H9 (cell line): ENCODE data around the gene NUP210L. TPM values are rescaled to one million over a fixed set of nuclear protein-coding genes. Genes with fewer than 3 reads are reported as not detected.

ENCODE experiments used
- DNase-seq: peaks from one replicate; pipeline ENCODE4 v3.0.0-alpha.2; 2017
- H2AFZ ChIP-seq: one replicate; pipeline ENCODE4 v1.6.1; 2013; ENCODE audit warnings: mild to moderate bottlenecking, low read length, control low read depth, moderate library complexity
- H2AK5ac ChIP-seq: 2 replicates; pipeline ENCODE4 v1.6.1; 2013; ENCODE audit warnings: low read length, control low read depth, mixed read lengths; ENCODE audit not compliant: insufficient read length
- H2BK120ac ChIP-seq: one replicate; pipeline ENCODE4 v1.6.1; 2013; ENCODE audit warnings: low read depth, mild to moderate bottlenecking, low read length, control low read depth, inconsistent platforms; ENCODE audit not compliant: poor library complexity, severe bottlenecking
- H2BK12ac ChIP-seq: 2 replicates; pipeline ENCODE4 v1.6.1; 2013; ENCODE audit warnings: low read length, control low read depth, mixed read lengths, low read depth; ENCODE audit not compliant: insufficient read length
- H2BK15ac ChIP-seq: 2 replicates; pipeline ENCODE4 v1.6.1; 2013; ENCODE audit warnings: low read depth, low read length, control low read depth
- H2BK20ac ChIP-seq: one replicate; pipeline ENCODE4 v1.6.1; 2013; ENCODE audit warnings: low read depth, mild to moderate bottlenecking, low read length, control low read depth, inconsistent platforms; ENCODE audit not compliant: poor library complexity, severe bottlenecking
- H2BK5ac ChIP-seq: 2 replicates; pipeline ENCODE4 v1.6.1; 2013; ENCODE audit warnings: low read length, control low read depth, mixed read lengths; ENCODE audit not compliant: insufficient read length
- H3K14ac ChIP-seq: 2 replicates; pipeline ENCODE4 v1.6.1; 2013; ENCODE audit warnings: low read length, control low read depth; ENCODE audit not compliant: insufficient read depth
- H3K18ac ChIP-seq: 2 replicates; pipeline ENCODE4 v1.6.1; 2013; ENCODE audit warnings: low read depth, mild to moderate bottlenecking, mixed read lengths, low read length, control low read depth; ENCODE audit not compliant: insufficient read length
- H3K23ac ChIP-seq: 2 replicates; pipeline ENCODE4 v1.6.1; 2013; ENCODE audit warnings: low read length, control low read depth, mixed read lengths, low read depth; ENCODE audit not compliant: insufficient read length
- H3K23me2 ChIP-seq: 2 replicates; pipeline ENCODE4 v1.6.1; 2013; ENCODE audit warnings: low read depth, mild to moderate bottlenecking, mixed read lengths, low read length, control low read depth; ENCODE audit not compliant: insufficient read length, poor library complexity, severe bottlenecking
- H3K27ac ChIP-seq: 2 replicates; pipeline ENCODE4 v1.5.1; 2013; ENCODE audit warnings: low read length, control low read depth, mixed read lengths, low read depth; ENCODE audit not compliant: insufficient read length
- H3K27me3 ChIP-seq: 2 replicates; pipeline ENCODE4 v1.6.1; 2013; ENCODE audit warnings: low read length, control low read depth, inconsistent platforms; ENCODE audit not compliant: insufficient read depth
- H3K4ac ChIP-seq: 2 replicates; pipeline ENCODE4 v1.6.1; 2013; ENCODE audit warnings: low read depth, mild to moderate bottlenecking, control low read depth, inconsistent platforms, low read length, moderate library complexity
- H3K4me1 ChIP-seq: 2 replicates; pipeline ENCODE4 v1.6.1; 2013; ENCODE audit warnings: low read length, control low read depth, inconsistent platforms; ENCODE audit not compliant: insufficient read depth
- H3K4me2 ChIP-seq: 2 replicates; pipeline ENCODE4 v1.6.1; 2013; ENCODE audit warnings: low read length, control low read depth, mixed read lengths; ENCODE audit not compliant: insufficient read length, insufficient read depth
- H3K56ac ChIP-seq: 2 replicates; pipeline ENCODE4 v1.6.1; 2013; ENCODE audit warnings: low read depth, mild to moderate bottlenecking, mixed read lengths, low read length, control low read depth; ENCODE audit not compliant: insufficient read length
- H3K79me1 ChIP-seq: 2 replicates; pipeline ENCODE4 v1.6.1; 2013; ENCODE audit warnings: low read depth, mild to moderate bottlenecking, moderate library complexity, low read length, control low read depth, inconsistent platforms; ENCODE audit not compliant: insufficient read depth, poor library complexity, severe bottlenecking
- H3K79me2 ChIP-seq: 2 replicates; pipeline ENCODE4 v1.6.1; 2013; ENCODE audit warnings: low read length, control low read depth, inconsistent platforms; ENCODE audit not compliant: insufficient read depth
- H3K9ac ChIP-seq: 2 replicates; pipeline ENCODE4 v1.6.1; 2013; ENCODE audit warnings: low read length, control low read depth, mixed read lengths; ENCODE audit not compliant: insufficient read length; ENCODE audit errors: extremely low read depth
- H3K9me3 ChIP-seq: one replicate; pipeline ENCODE4 v1.6.1; 2013; ENCODE audit warnings: low read depth, low read length, inconsistent platforms; ENCODE audit not compliant: control insufficient read depth
- H3T11ph ChIP-seq: one replicate; pipeline ENCODE4 v1.6.1; 2013; ENCODE audit warnings: mild to moderate bottlenecking, low read length, control low read depth, inconsistent platforms
- H4K20me1 ChIP-seq: one replicate; pipeline ENCODE4 v1.6.1; 2013; ENCODE audit not compliant: control insufficient read depth, insufficient read length, insufficient read depth
- H4K5ac ChIP-seq: 2 replicates; pipeline ENCODE4 v1.6.1; 2013; ENCODE audit warnings: low read depth, mild to moderate bottlenecking, mixed read lengths, low read length, control low read depth; ENCODE audit not compliant: insufficient read length
- H4K8ac ChIP-seq: replicated peaks from 2 replicates; pipeline ENCODE4 v1.6.1; 2013; ENCODE audit warnings: low read length, control low read depth, mixed read lengths, low read depth; ENCODE audit not compliant: insufficient read length
- H4K91ac ChIP-seq: 2 replicates; pipeline ENCODE4 v1.6.1; 2013; ENCODE audit warnings: low read depth, mild to moderate bottlenecking, moderate library complexity, mixed read lengths, low read length, control low read depth; ENCODE audit not compliant: insufficient read length
- H3K27ac Mint-ChIP-seq, 3 experiments: 2 replicates in 2 of 3; 3 replicates in 1 of 3; pipeline ENCODE4 v1.8.0; 2020 to 2021; ENCODE audit warnings: mixed read lengths in 3 of 3, mild to moderate bottlenecking in 1 of 3, moderate library complexity in 1 of 3
- H3K27me3 Mint-ChIP-seq: 2 replicates; pipeline ENCODE4 v1.8.0; 2021; ENCODE audit warnings: low read depth, mild to moderate bottlenecking, moderate library complexity, mixed read lengths
- H3K36me3 Mint-ChIP-seq, 3 experiments: 2 replicates in 2 of 3; 3 replicates in 1 of 3; pipeline ENCODE4 v1.8.0; 2020 to 2021; ENCODE audit warnings: low read depth in 3 of 3, mixed read lengths in 3 of 3; ENCODE audit not compliant: insufficient read depth in 1 of 3
- H3K4me1 Mint-ChIP-seq, 2 experiments: 2 replicates each; pipeline ENCODE4 v1.8.0; 2020; ENCODE audit warnings: mixed read lengths in 2 of 2
- H3K4me3 Mint-ChIP-seq, 2 experiments: 2 replicates in 1 of 2; 3 replicates in 1 of 2; pipeline ENCODE4 v1.8.0; 2020 to 2021; ENCODE audit warnings: mild to moderate bottlenecking in 2 of 2, mixed read lengths in 2 of 2, moderate library complexity in 1 of 2
- H3K9me3 Mint-ChIP-seq, 2 experiments: 2 replicates in 1 of 2; 3 replicates in 1 of 2; pipeline ENCODE4 v1.8.0; 2020; ENCODE audit warnings: mild to moderate bottlenecking in 2 of 2, mixed read lengths in 2 of 2, moderate library complexity in 1 of 2
- CTCF ChIP-seq: fragments of 200-600 bp; sonication (generic); conservative IDR thresholded peaks from 3 replicates; pipeline ENCODE4 v1.8.0; 2021; ENCODE audit warnings: antibody characterized with exemption, mild to moderate bottlenecking
- WGBS: extraction: QIAGEN DNeasy Blood & Tissue Kit; methylation state at CpG from one replicate; pipeline ENCODE4 v1.1.7; 2013; ENCODE audit warnings: missing lambda C conversion rate, low lambda C conversion rate, mixed read lengths; ENCODE audit not compliant: insufficient read length; ENCODE audit errors: extremely low coverage; 5-methylcytosine and 5-hydroxymethylcytosine counted together
- total RNA-seq: library from RNA; stranded (reverse); gene quantifications from 2 replicates; pipeline ENCODE4 v1.2.1, GENCODE V29; 2021

The NUP210L gene
- total RNA-seq, 1 experiment from 2014 or later, result 0.04 TPM

- H2AFZ ChIP-seq, result no peak overlapping the region
- H3T11ph ChIP-seq, result no peak overlapping the region
- H4K20me1 ChIP-seq, result no peaks in the 10 kb centered on the region
- no peaks in the 10 kb centered on the region for H3K23me2 ChIP-seq
- H3K4me1 ChIP-seq, result no peaks in the 10 kb centered on the region
- H3K4me2 ChIP-seq, result no peak overlapping the region
- no peak overlapping the region for H2BK20ac ChIP-seq
- Mint-ChIP-seq H3K4me3 (no peak overlapping the region), H3K27ac (no peak overlapping the region; a peak in 1 of 7 replicates), H3K9me3 (no peaks in the 10 kb centered on the region), H3K36me3 (peaks cover 20 to 34% (median 30%) of the 10 kb centered on the region in 3 experiments; a peak in 6 of 7 replicates), H3K27me3 (peaks cover 1% of the 10 kb centered on the region; the same call in 1 of the 2 replicates), H3K4me1 (peaks cover 12 to 26% of the 10 kb centered on the region in 2 experiments)
- H4K91ac ChIP-seq, result no peak overlapping the region
- H3K9ac ChIP-seq, result no peak overlapping the region
- H4K8ac ChIP-seq, result no peak overlapping the region
- no peak overlapping the region for H3K4ac ChIP-seq
- H3K27ac ChIP-seq, result no peak overlapping the region
- no peak for TF ChIP-seq CTCF
- WGBS, result no CpG with 5 or more reads among the region's 6 CpGs
- no peak overlapping the region for H2BK12ac ChIP-seq
- H2AK5ac ChIP-seq, result no peak overlapping the region
- no peak overlapping the region for H3K18ac ChIP-seq
- no peaks in the 10 kb centered on the region for H3K9me3 ChIP-seq
- no peaks in the 10 kb centered on the region for H3K27me3 ChIP-seq
- H4K5ac ChIP-seq, result no peak overlapping the region
- no peaks in the 10 kb centered on the region for H3K79me2 ChIP-seq
- no peaks in the 10 kb centered on the region for H3K79me1 ChIP-seq
- H3K14ac ChIP-seq, result no peak overlapping the region
- DNase-seq, result no peak
- no peak overlapping the region for H2BK15ac ChIP-seq
- H3K56ac ChIP-seq, result no peak overlapping the region
- no peak overlapping the region for H2BK120ac ChIP-seq
- H3K23ac ChIP-seq, result no peak overlapping the region
- no peak overlapping the region for H2BK5ac ChIP-seq
Measured at GRCh38 chr1:154154053-154154452, 820 bp downstream of the NUP210L start.
